HG03175 (cell line): ENCODE data around the gene THSD7A.

ENCODE experiments used
- ATAC-seq: cut with Tn5 transposase; IDR thresholded peaks from one replicate; pipeline ENCODE4 v1.9.1; 2021; ENCODE audit warnings: mild to moderate bottlenecking, moderate library complexity; ENCODE audit not compliant: unreplicated experiment

THSD7A gene

GRCh38 chr7:11754123-11754522 lies 77.9 kb downstream of the THSD7A start:
- no peak for ATAC-seq

GRCh38 chr7:11753433-11753832 lies 78.6 kb downstream of the THSD7A start:
- no peak for ATAC-seq

GRCh38 chr7:11751807-11752389 lies 80.1 kb downstream of the THSD7A start:
- ATAC-seq, result no peak

- no peak for ATAC-seq
Observed at GRCh38 chr7:11751315-11751714, 80.7 kb downstream of the THSD7A start.

GRCh38 chr7:11750191-11750590 lies 81.8 kb downstream of the THSD7A start:
- ATAC-seq, result no peak

- no peak for ATAC-seq
Observed at GRCh38 chr7:11749629-11750028, 82.4 kb downstream of the THSD7A start.

GRCh38 chr7:11748884-11749283 lies 83.1 kb downstream of the THSD7A start:
- ATAC-seq, result no peak

GRCh38 chr7:11747715-11748485 lies 84.1 kb downstream of the THSD7A start:
- ATAC-seq, result no peak

GRCh38 chr7:11746591-11746990 lies 85.4 kb downstream of the THSD7A start:
- ATAC-seq, result no peak

- no peak for ATAC-seq
Observed at GRCh38 chr7:11743548-11743947, 88.5 kb downstream of the THSD7A start.

- ATAC-seq, result no peak
Observed at GRCh38 chr7:11743016-11743415, 89.0 kb downstream of the THSD7A start.

GRCh38 chr7:11742496-11742895 lies 89.5 kb downstream of the THSD7A start:
- no peak for ATAC-seq

GRCh38 chr7:11737723-11738122 lies 94.3 kb downstream of the THSD7A start:
- no peak for ATAC-seq

- ATAC-seq, result no peak
Observed at GRCh38 chr7:11732207-11732606, 99.8 kb downstream of the THSD7A start.

- no peak for ATAC-seq
Observed at GRCh38 chr7:11730725-11731124, 101.3 kb downstream of the THSD7A start.

- ATAC-seq, result no peak
Observed at GRCh38 chr7:11727864-11728263, 104.1 kb downstream of the THSD7A start.

GRCh38 chr7:11726794-11727155 lies 105.2 kb downstream of the THSD7A start:
- ATAC-seq, result no peak

- no peak for ATAC-seq
Observed at GRCh38 chr7:11726001-11726793, 105.8 kb downstream of the THSD7A start.

GRCh38 chr7:11716185-11716584 lies 115.8 kb downstream of the THSD7A start:
- no peak for ATAC-seq

- no peak for ATAC-seq
Observed at GRCh38 chr7:11714676-11715075, 117.3 kb downstream of the THSD7A start.

- no peak for ATAC-seq
Observed at GRCh38 chr7:11714205-11714604, 117.8 kb downstream of the THSD7A start.

GRCh38 chr7:11713352-11713751 lies 118.6 kb downstream of the THSD7A start:
- ATAC-seq, result no peak
